Measurements from ENCODE around the gene MRM2. TPM values are rescaled to one million over a fixed set of nuclear protein-coding genes. Genes with fewer than 3 reads are reported as not detected.

The MRM2 gene
- total RNA-seq, 1 donor, result 21.4 TPM

DNA sequence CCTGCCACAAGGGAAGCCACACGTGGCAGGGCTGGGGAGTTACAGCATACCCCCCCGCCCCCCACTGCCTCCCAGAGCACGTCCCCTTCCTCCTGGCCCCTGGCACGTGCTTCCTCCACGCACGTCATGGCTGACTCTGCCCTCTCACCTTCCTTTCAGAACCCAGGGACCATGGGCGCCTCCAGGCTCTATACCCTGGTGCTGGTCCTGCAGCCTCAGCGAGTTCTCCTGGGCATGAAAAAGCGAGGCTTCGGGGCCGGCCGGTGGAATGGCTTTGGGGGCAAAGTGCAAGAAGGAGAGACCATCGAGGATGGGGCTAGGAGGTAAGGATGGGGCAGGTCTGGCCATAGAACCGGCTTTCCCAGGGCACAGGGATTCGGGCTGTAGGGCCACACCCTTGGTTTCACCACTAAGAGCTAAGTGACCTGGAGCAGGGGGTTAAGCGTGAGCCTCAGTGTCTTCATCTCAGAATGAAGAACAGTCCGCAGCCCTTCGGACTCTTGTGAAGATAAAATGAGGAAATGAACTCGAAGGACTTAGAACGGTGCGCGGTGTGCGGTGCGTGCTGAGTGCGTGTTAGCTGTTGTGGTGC, 2.5 kb upstream of the MRM2 start:
- H3K4me1 ChIP-seq (ENCODE audit: insufficient read depth, low read length), result peaks cover 39% of the 10 kb centered on the region
- H3K27me3 ChIP-seq (ENCODE audit: insufficient read depth, low read length), result no peaks in the 10 kb centered on the region
- no peak overlapping the region for H3K4me2 ChIP-seq (ENCODE audit: insufficient read depth, low read length)
- peaks cover 5% of the 10 kb centered on the region for H3K36me3 ChIP-seq (ENCODE audit: insufficient read depth, low read length)
- peaks cover 24% of the 10 kb centered on the region for H3K79me2 ChIP-seq (ENCODE audit: insufficient read depth, low read length)
- H2AFZ ChIP-seq (ENCODE audit: low read length), result no peak overlapping the region
- no peak overlapping the region for H3K27ac ChIP-seq (ENCODE audit: low read depth, low read length)
- TF ChIP-seq, protein P1, sequence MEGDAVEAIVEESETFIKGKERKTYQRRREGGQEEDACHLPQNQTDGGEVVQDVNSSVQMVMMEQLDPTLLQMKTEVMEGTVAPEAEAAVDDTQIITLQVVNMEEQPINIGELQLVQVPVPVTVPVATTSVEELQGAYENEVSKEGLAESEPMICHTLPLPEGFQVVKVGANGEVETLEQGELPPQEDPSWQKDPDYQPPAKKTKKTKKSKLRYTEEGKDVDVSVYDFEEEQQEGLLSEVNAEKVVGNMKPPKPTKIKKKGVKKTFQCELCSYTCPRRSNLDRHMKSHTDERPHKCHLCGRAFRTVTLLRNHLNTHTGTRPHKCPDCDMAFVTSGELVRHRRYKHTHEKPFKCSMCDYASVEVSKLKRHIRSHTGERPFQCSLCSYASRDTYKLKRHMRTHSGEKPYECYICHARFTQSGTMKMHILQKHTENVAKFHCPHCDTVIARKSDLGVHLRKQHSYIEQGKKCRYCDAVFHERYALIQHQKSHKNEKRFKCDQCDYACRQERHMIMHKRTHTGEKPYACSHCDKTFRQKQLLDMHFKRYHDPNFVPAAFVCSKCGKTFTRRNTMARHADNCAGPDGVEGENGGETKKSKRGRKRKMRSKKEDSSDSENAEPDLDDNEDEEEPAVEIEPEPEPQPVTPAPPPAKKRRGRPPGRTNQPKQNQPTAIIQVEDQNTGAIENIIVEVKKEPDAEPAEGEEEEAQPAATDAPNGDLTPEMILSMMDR (IDR thresholded peaks at IDR 0.05; ENCODE audit: extremely low read depth, low read depth, low read length), result no peak
- H4K20me1 ChIP-seq (ENCODE audit: insufficient read depth, low read length), result peaks cover 6% of the 10 kb centered on the region
- DNase-seq (ENCODE audit: insufficient read length, low spot score, missing footprints), result no peak
- H3K9me3 ChIP-seq (ENCODE audit: low read depth, low read length), result no peaks in the 10 kb centered on the region
- no peak overlapping the region for H3K4me3 ChIP-seq (ENCODE audit: insufficient read depth, low read length)

DNA sequence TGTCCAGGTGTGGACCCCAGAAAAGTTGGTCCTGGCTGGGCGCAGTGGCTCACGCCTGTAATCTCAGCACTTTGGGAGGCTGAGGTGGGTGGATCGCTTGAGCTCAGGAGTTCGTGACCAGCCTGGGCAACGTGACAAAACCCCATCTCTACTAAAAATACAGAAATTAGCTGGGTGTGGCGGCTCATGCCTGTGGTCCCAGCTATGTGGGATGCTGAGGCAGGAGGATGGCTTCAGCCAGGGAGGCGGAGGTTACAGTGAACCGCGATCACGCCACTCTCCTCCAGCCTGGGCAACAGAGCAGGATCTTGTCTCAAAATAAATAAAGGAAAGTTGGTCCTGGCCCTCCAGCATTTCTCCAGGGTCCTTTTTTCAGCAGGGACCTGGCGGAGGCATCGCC, 1.5 kb upstream of the MRM2 start:
- peaks cover 26% of the 10 kb centered on the region for H3K79me2 ChIP-seq (ENCODE audit: insufficient read depth, low read length)
- H3K4me2 ChIP-seq (ENCODE audit: insufficient read depth, low read length), result peak overlapping the region; percentile 98
- H3K27me3 ChIP-seq (ENCODE audit: insufficient read depth, low read length), result no peaks in the 10 kb centered on the region
- no peak for DNase-seq (ENCODE audit: insufficient read length, low spot score, missing footprints)
- peak overlapping the region; percentile 85 for H2AFZ ChIP-seq (ENCODE audit: low read length)
- peaks cover 12% of the 10 kb centered on the region for H3K36me3 ChIP-seq (ENCODE audit: insufficient read depth, low read length)
- no peaks in the 10 kb centered on the region for H3K9me3 ChIP-seq (ENCODE audit: low read depth, low read length)
- peaks cover 6% of the 10 kb centered on the region for H4K20me1 ChIP-seq (ENCODE audit: insufficient read depth, low read length)
- peaks cover 29% of the 10 kb centered on the region for H3K4me1 ChIP-seq (ENCODE audit: insufficient read depth, low read length)
- peak overlapping the region; percentile 83 for H3K27ac ChIP-seq (ENCODE audit: low read depth, low read length)
- TF ChIP-seq, protein P1 (IDR thresholded peaks at IDR 0.05; ENCODE audit: extremely low read depth, low read depth, low read length), result no peak
- peak overlapping the region; percentile 91 for H3K4me3 ChIP-seq (ENCODE audit: insufficient read depth, low read length)

DNA sequence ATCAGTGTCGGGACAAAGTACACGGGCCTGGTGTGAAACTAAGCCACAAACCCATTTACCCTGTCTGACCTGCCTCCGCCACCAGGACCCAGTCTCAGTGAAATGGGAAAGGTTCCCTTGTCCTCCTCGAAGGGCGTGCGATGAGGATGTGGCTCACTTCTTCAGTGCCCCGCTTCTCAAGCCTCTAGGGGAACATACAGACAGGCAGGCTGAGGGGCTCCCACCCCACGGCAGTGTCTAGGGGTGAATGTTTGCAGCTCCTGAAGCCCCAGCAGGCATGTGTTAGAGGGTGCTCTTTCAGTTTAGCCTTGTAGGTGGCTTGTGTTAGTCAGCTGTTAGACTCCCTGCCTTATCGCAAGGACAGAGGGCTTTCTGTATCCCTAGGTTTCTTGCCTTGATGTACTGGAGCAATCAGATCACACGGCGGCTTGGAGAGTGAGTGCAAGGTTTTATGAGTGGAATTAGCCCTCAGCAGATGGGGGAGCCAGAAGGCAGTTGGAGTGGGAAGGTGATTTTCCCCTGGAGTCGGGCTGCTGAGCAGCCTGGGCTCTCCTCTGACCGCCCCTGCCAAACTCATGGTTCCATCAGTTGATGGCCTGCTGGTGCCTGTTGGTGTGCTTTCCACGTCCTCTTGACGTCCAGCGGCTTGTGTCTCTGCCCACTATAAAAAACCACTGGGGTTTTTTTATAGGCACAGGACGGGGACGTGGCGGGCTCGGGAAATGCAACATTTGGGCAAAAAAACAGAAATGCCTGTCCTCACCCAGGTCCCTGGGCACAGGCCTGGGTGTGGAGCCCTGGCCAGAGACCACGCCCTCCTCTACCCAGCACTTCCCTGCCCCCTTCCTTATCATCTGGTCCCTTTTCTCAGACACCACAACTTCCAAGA, 780 bp upstream of the MRM2 start:
- H3K4me2 ChIP-seq (ENCODE audit: insufficient read depth, low read length), result peak overlapping the region; percentile 98
- peak; percentile 92 for DNase-seq (ENCODE audit: insufficient read length, low spot score, missing footprints)
- peak overlapping the region; percentile 91 for H3K4me3 ChIP-seq (ENCODE audit: insufficient read depth, low read length)
- no peaks in the 10 kb centered on the region for H3K9me3 ChIP-seq (ENCODE audit: low read depth, low read length)
- H3K4me1 ChIP-seq (ENCODE audit: insufficient read depth, low read length), result peaks cover 26% of the 10 kb centered on the region
- H4K20me1 ChIP-seq (ENCODE audit: insufficient read depth, low read length), result peaks cover 6% of the 10 kb centered on the region
- H3K27me3 ChIP-seq (ENCODE audit: insufficient read depth, low read length), result no peaks in the 10 kb centered on the region
- H3K79me2 ChIP-seq (ENCODE audit: insufficient read depth, low read length), result peaks cover 26% of the 10 kb centered on the region
- H3K27ac ChIP-seq (ENCODE audit: low read depth, low read length), result peak overlapping the region; percentile 83
- H2AFZ ChIP-seq (ENCODE audit: low read length), result peak overlapping the region; percentile 85
- TF ChIP-seq, protein P1 (IDR thresholded peaks at IDR 0.05; ENCODE audit: extremely low read depth, low read depth, low read length), result no peak
- H3K36me3 ChIP-seq (ENCODE audit: insufficient read depth, low read length), result peaks cover 19% of the 10 kb centered on the region

DNA sequence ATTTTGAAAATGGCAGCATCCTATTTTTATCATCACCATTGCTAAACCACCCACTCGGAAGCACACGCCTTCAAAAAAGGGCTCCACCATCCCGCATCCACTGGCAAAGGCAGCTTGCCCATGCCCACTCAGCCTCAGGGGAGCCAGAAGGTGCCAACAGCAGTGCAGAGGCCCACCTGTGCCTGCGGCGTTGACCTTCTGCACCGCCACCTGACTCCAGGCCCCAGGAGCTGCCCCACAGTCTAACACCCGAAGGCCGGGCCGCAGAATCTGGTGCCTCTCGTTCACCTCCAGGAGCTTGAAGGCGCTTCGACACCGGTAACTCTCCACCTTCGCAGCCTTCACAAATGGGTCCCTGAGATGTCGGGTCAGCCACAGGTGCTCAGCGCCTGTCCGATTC, 2.8 kb downstream of the MRM2 start:
- Histone ChIP-seq H4K20me1 (ENCODE audit: insufficient read depth, low read length) (peaks cover 8% of the 10 kb centered on the region), H3K4me1 (ENCODE audit: insufficient read depth, low read length) (peaks cover 30% of the 10 kb centered on the region), H3K4me3 (ENCODE audit: insufficient read depth, low read length) (no peak overlapping the region), H2AFZ (ENCODE audit: low read length) (no peak overlapping the region), H3K9me3 (ENCODE audit: low read depth, low read length) (no peaks in the 10 kb centered on the region), H3K4me2 (ENCODE audit: insufficient read depth, low read length) (no peak overlapping the region), H3K27ac (ENCODE audit: low read depth, low read length) (no peak overlapping the region), H3K79me2 (ENCODE audit: insufficient read depth, low read length) (peaks cover 26% of the 10 kb centered on the region), H3K27me3 (ENCODE audit: insufficient read depth, low read length) (no peaks in the 10 kb centered on the region), H3K36me3 (ENCODE audit: insufficient read depth, low read length) (peaks cover 43% of the 10 kb centered on the region)
- no peak for DNase-seq (ENCODE audit: insufficient read length, low spot score, missing footprints)
- TF ChIP-seq, protein P1 (IDR thresholded peaks at IDR 0.05; ENCODE audit: extremely low read depth, low read depth, low read length), result no peak
